ENCODE measurements around the gene RPS6KA1. TPM values are rescaled to one million over a fixed set of nuclear protein-coding genes. Genes with fewer than 3 reads are reported as not detected.

Gene RPS6KA1
- total and polyA plus RNA-seq, 9 of the 15 experiments (the other 6 are each of a cell fraction or from before 2014, with no cell fraction given) = 2.4 to 61.0 (median 35.5) TPM

- Histone ChIP-seq H3K27ac (ENCODE audit: extremely low read depth, low read depth, low read length) (no peak overlapping the region), H4K20me1 (replicated peaks; ENCODE audit: control insufficient read depth, insufficient read depth, low read length) (no peaks in the 10 kb centered on the region), H3K9me3 (replicated peaks; ENCODE audit: control insufficient read depth, insufficient read depth, low read depth, low read length) (no peaks in the 10 kb centered on the region; the same call in 1 of the 2 replicates), H2AFZ (ENCODE audit: low read depth, low read length) (no peak overlapping the region), H3K4me1 (replicated peaks in 1 of 2; ENCODE audit: control insufficient read depth in 2 of 2, insufficient read depth in 2 of 2, low read length in 2 of 2) (peaks cover 3 to 6% of the 10 kb centered on the region in 2 experiments; a peak in 4 of 5 replicates), H3K36me3 (ENCODE audit: control insufficient read depth, insufficient read depth, low read length) (no peaks in the 10 kb centered on the region), H3K27me3 (ENCODE audit: control insufficient read depth in 2 of 2, insufficient read depth in 2 of 2, low read length in 2 of 2) (no peaks in the 10 kb centered on the region; a peak in 1 of 5 replicates), H3K9ac (ENCODE audit: insufficient read depth in 1 of 2, low read depth in 2 of 2, low read length in 2 of 2) (peak overlapping the region in 1 of 2 experiments; percentile 40; a peak in 1 of 4 replicates), H3K4me2 (ENCODE audit: insufficient read depth, low read length) (no peak overlapping the region), H3K9me1 (ENCODE audit: control insufficient read depth, insufficient read depth, low read length) (no peaks in the 10 kb centered on the region), H3K4me3 (no peak overlapping the region), H3K79me2 (ENCODE audit: control insufficient read depth, insufficient read depth, low read length) (no peaks in the 10 kb centered on the region)
- intact Hi-C loops (cut with micrococcal nuclease) (no loop called here), in situ Hi-C loops (cut with MboI) (no loop called here)
- no TSS peak for BruUV-seq (replicated peaks)
- FAIRE-seq (no peak), DNase-seq (ENCODE audit: extremely low read depth in 1 of 4, low spot score in 3 of 4) (no peak), ATAC-seq (no peak)
- POLR2A ChIA-PET = interaction anchor here (0.6 to 0.9 kb wide), 3 partner anchors 15 to 196 kb away, joined by 3 read pairs; no protein-coding TSS in a partner anchor
- WGBS (ENCODE audit: insufficient coverage, low coverage, missing lambda C conversion rate) = 36% methylated on average over 5 of the region's 5 CpGs
- CTCF ChIA-PET (ENCODE audit: low intra/inter-chr PET ratio) = no interaction called here
- TF ChIP-seq HNRNPK (IDR thresholded peaks at IDR 0.05; ENCODE audit: low read depth, low read length, poor library complexity, severe bottlenecking) (no peak), HMGN3 (IDR thresholded peaks at IDR 0.05; ENCODE audit: borderline replicate concordance, extremely low read depth, insufficient read length, low read depth, low read length) (no peak), SIN3B (IDR thresholded peaks at IDR 0.05; ENCODE audit: low read depth) (no peak), ZNF12 (CRISPR knock-in tag; IDR thresholded peaks at IDR 0.05) (no peak), GABPB1 (CRISPR knock-in tag; IDR thresholded peaks at IDR 0.05) (no peak), TCF15 (CRISPR knock-in tag; IDR thresholded peaks at IDR 0.05) (no peak), E2F5 (CRISPR knock-in tag; IDR thresholded peaks at IDR 0.05) (no peak), ETV1 (tag; conservative IDR thresholded peaks at IDR 0.05; ENCODE audit: low read depth) (no peak), POLR2AphosphoS5 (IDR thresholded peaks at IDR 0.05; ENCODE audit: control insufficient read depth, insufficient read depth, low read depth, low read length) (no peak)
These were observed 63.8 kb downstream of the RPS6KA1 start for GRCh38 chr1:26593385-26593784.
